Coronary artery (tissue), 2 donors: Measurements from ENCODE around the gene XDH.

Source experiments
- DNase-seq: peaks from one replicate; pipeline ENCODE4 v3.0.0-alpha.2; 2017; ENCODE audit warnings: low spot score
- H3K27ac ChIP-seq, 2 donors: fragments of 200-600 bp; sonication (generic); one replicate each; pipeline ENCODE4 v1.5.1; 2016 to 2019
- H3K4me3 ChIP-seq: fragments of 200-600 bp; sonication (generic); 2 replicates; pipeline ENCODE4 v1.5.1; 2016; ENCODE audit warnings: mild to moderate bottlenecking, moderate library complexity
- CTCF ChIP-seq: fragments of 200-600 bp; sonication (generic); IDR thresholded peaks from one replicate; pipeline ENCODE4 v1.5.1; 2019; ENCODE audit warnings: antibody characterized with exemption

The XDH gene

GRCh38 chr2:31312898-31313297 lies 101.6 kb downstream of the XDH start:
- no peak overlapping the region for H3K4me3 ChIP-seq
- H3K27ac ChIP-seq, result no peak overlapping the region
- DNase-seq, result no peak
- TF ChIP-seq CTCF, result no peak

- no peak for TF ChIP-seq CTCF
Measured at GRCh38 chr2:31304816-31305215, 109.7 kb downstream of the XDH start.

GRCh38 chr2:31302940-31303563 lies 111.5 kb downstream of the XDH start:
- peak overlapping the region; percentile 67 to 76 for H3K27ac ChIP-seq

More at GRCh38 chr2:31304816-31305215, 109.7 kb downstream of the XDH start:
- no peak overlapping the region for H3K4me3 ChIP-seq
- no peak overlapping the region for H3K27ac ChIP-seq
- no peak for DNase-seq

GRCh38 chr2:31300309-31300708 lies 114.2 kb downstream of the XDH start:
- DNase-seq, result no peak
- TF ChIP-seq CTCF, result no peak
- H3K27ac ChIP-seq, result no peak overlapping the region
- H3K4me3 ChIP-seq, result no peak overlapping the region

More at GRCh38 chr2:31302940-31303563, 111.5 kb downstream of the XDH start:
- no peak overlapping the region for H3K4me3 ChIP-seq
- TF ChIP-seq CTCF, result no peak
- DNase-seq, result no peak

GRCh38 chr2:31299547-31299946 lies 115.0 kb downstream of the XDH start:
- DNase-seq, result no peak

GRCh38 chr2:31297751-31298150 lies 116.8 kb downstream of the XDH start:
- TF ChIP-seq CTCF, result no peak
- H3K4me3 ChIP-seq, result no peak overlapping the region
- DNase-seq, result no peak
- peak overlapping the region; percentile 68 to 85 for H3K27ac ChIP-seq

More at GRCh38 chr2:31299547-31299946, 115.0 kb downstream of the XDH start:
- no peak overlapping the region for H3K4me3 ChIP-seq
- H3K27ac ChIP-seq, result no peak overlapping the region
- no peak for TF ChIP-seq CTCF

GRCh38 chr2:31296641-31297287 lies 117.8 kb downstream of the XDH start:
- no peak for TF ChIP-seq CTCF
- no peak for DNase-seq
- Histone ChIP-seq H3K4me3 (no peak overlapping the region), H3K27ac (peak overlapping the region; percentile 68 to 85)
